Measurements from ENCODE around the gene SRGAP1. TPM values are rescaled to one million over a fixed set of nuclear protein-coding genes. Genes with fewer than 3 reads are reported as not detected.
A peak's percentile ranks its signal among the peaks of the same experiment; 100 is the strongest.

The SRGAP1 gene
- total RNA-seq, 1 donor = 26.1 TPM

DNA sequence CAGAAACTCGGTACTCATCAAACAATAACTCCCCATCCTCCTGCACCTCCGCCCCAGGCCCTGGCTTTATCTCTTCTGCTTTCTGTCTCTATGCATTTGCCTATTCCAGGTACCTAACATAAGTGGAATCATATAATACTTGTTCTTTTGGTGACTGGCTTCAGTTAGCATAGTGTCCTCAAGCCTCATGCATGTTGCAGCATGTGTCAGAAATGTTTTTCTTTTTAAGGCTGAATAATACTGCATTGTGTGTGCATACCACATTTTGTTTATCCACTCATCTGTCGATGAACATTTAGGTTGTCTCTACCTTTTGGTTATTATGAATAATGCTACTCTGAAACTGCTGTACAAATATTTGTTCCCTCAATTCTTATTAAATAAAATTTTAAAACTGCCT is 260.5 kb downstream of the SRGAP1 start:
- TF ChIP-seq, protein P1, sequence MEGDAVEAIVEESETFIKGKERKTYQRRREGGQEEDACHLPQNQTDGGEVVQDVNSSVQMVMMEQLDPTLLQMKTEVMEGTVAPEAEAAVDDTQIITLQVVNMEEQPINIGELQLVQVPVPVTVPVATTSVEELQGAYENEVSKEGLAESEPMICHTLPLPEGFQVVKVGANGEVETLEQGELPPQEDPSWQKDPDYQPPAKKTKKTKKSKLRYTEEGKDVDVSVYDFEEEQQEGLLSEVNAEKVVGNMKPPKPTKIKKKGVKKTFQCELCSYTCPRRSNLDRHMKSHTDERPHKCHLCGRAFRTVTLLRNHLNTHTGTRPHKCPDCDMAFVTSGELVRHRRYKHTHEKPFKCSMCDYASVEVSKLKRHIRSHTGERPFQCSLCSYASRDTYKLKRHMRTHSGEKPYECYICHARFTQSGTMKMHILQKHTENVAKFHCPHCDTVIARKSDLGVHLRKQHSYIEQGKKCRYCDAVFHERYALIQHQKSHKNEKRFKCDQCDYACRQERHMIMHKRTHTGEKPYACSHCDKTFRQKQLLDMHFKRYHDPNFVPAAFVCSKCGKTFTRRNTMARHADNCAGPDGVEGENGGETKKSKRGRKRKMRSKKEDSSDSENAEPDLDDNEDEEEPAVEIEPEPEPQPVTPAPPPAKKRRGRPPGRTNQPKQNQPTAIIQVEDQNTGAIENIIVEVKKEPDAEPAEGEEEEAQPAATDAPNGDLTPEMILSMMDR (IDR thresholded peaks at IDR 0.05; ENCODE audit: extremely low read depth, low read depth, low read length) = no peak
- peaks cover 48% of the 10 kb centered on the region for H3K4me1 ChIP-seq (ENCODE audit: insufficient read depth, low read length)

DNA sequence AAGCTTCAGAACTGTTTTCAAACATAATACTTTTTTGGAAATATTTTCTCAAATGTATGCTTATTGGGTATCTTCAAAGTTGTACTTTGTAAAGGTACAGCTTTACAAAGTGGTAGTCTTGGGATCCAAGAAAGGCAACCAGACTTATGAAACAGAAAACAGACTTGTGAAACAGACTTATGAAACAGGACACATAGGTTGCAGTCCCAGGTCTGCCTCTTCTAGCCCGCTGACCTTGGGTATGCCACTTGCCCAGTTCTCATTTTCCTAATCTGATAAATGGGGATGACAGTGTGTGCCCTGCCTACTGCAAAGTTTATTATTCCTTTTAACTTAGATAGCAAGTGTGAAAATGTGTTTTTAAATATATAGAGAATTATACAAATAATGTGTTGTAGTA is 263.3 kb downstream of the SRGAP1 start:
- Histone ChIP-seq H3K4me2 (ENCODE audit: insufficient read depth, low read length) (no peak overlapping the region), H4K20me1 (ENCODE audit: insufficient read depth, low read length) (no peaks in the 10 kb centered on the region), H3K4me1 (ENCODE audit: insufficient read depth, low read length) (peaks cover 29% of the 10 kb centered on the region), H3K36me3 (ENCODE audit: insufficient read depth, low read length) (peaks cover 21% of the 10 kb centered on the region), H3K27me3 (ENCODE audit: insufficient read depth, low read length) (no peaks in the 10 kb centered on the region), H2AFZ (ENCODE audit: low read length) (no peak overlapping the region), H3K27ac (ENCODE audit: low read depth, low read length) (no peak overlapping the region), H3K79me2 (ENCODE audit: insufficient read depth, low read length) (no peaks in the 10 kb centered on the region), H3K9me3 (ENCODE audit: low read depth, low read length) (no peaks in the 10 kb centered on the region), H3K4me3 (ENCODE audit: insufficient read depth, low read length) (no peak overlapping the region)
- TF ChIP-seq, protein P1 (IDR thresholded peaks at IDR 0.05; ENCODE audit: extremely low read depth, low read depth, low read length) = no peak
- no peak for DNase-seq (ENCODE audit: insufficient read length, low spot score, missing footprints)

More for the DNA sequence above, 260.5 kb downstream of the SRGAP1 start:
- Histone ChIP-seq H3K79me2 (ENCODE audit: insufficient read depth, low read length) (no peaks in the 10 kb centered on the region), H2AFZ (ENCODE audit: low read length) (no peak overlapping the region), H3K36me3 (ENCODE audit: insufficient read depth, low read length) (peaks cover 5% of the 10 kb centered on the region), H3K4me3 (ENCODE audit: insufficient read depth, low read length) (no peak overlapping the region), H3K9me3 (ENCODE audit: low read depth, low read length) (no peaks in the 10 kb centered on the region), H3K27me3 (ENCODE audit: insufficient read depth, low read length) (no peaks in the 10 kb centered on the region), H3K27ac (ENCODE audit: low read depth, low read length) (no peak overlapping the region), H3K4me2 (ENCODE audit: insufficient read depth, low read length) (no peak overlapping the region), H4K20me1 (ENCODE audit: insufficient read depth, low read length) (peaks cover 3% of the 10 kb centered on the region)
- DNase-seq (ENCODE audit: insufficient read length, low spot score, missing footprints) = no peak

DNA sequence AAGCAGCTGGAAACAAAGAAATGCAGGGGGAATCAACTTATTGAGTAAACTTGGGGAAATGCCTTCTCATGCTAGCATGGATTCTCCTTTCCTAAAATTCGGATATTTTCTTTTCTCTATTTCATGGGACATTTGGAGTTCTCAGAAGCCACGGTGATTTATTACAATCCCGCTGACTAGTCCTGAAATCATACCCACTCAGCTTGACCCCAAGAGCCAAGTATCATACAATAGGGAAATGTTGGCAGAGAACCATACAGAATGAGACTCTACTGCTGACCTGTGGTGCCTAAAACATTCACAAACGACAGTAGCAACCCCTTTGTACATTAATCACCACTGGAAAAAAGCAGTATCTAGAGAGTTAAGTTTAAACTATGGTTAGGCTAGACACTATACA is 265.2 kb downstream of the SRGAP1 start:
- no peak for DNase-seq (ENCODE audit: insufficient read length, low spot score, missing footprints)

DNA sequence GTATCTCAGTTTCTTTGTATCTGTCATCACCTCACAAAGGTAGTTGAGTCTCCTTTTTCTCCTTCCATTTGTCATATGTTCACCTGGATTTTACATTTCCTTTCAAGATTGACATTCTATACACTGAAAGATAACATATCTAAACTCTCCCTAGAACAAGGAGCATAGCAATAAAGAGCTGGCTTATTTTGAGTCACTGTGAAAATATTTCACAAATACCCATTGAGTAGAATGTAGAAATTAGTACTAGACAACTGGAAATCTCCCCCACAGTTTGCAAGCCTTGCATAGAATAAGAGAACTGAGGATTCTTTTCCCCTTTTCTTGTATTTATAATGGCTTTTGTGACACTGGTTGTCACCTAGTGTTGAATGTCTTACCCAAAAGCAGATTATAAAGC is 266.4 kb downstream of the SRGAP1 start:
- peak; percentile 14 for DNase-seq (ENCODE audit: insufficient read length, low spot score, missing footprints)
- peaks cover 31% of the 10 kb centered on the region for H3K36me3 ChIP-seq (ENCODE audit: insufficient read depth, low read length)
- H3K27me3 ChIP-seq (ENCODE audit: insufficient read depth, low read length) = no peaks in the 10 kb centered on the region
- TF ChIP-seq, protein P1 (IDR thresholded peaks at IDR 0.05; ENCODE audit: extremely low read depth, low read depth, low read length) = no peak
- H3K4me2 ChIP-seq (ENCODE audit: insufficient read depth, low read length) = no peak overlapping the region
- H2AFZ ChIP-seq (ENCODE audit: low read length) = no peak overlapping the region
- H3K9me3 ChIP-seq (ENCODE audit: low read depth, low read length) = no peaks in the 10 kb centered on the region
- H3K4me1 ChIP-seq (ENCODE audit: insufficient read depth, low read length) = peaks cover 13% of the 10 kb centered on the region
- H4K20me1 ChIP-seq (ENCODE audit: insufficient read depth, low read length) = no peaks in the 10 kb centered on the region
- H3K27ac ChIP-seq (ENCODE audit: low read depth, low read length) = no peak overlapping the region
- H3K79me2 ChIP-seq (ENCODE audit: insufficient read depth, low read length) = no peaks in the 10 kb centered on the region
- no peak overlapping the region for H3K4me3 ChIP-seq (ENCODE audit: insufficient read depth, low read length)

More for the DNA sequence above, 265.2 kb downstream of the SRGAP1 start:
- TF ChIP-seq, protein P1 (IDR thresholded peaks at IDR 0.05; ENCODE audit: extremely low read depth, low read depth, low read length) = no peak
- H3K9me3 ChIP-seq (ENCODE audit: low read depth, low read length) = no peaks in the 10 kb centered on the region
- no peaks in the 10 kb centered on the region for H3K79me2 ChIP-seq (ENCODE audit: insufficient read depth, low read length)
- H3K4me3 ChIP-seq (ENCODE audit: insufficient read depth, low read length) = no peak overlapping the region
- H3K27ac ChIP-seq (ENCODE audit: low read depth, low read length) = no peak overlapping the region
- H3K27me3 ChIP-seq (ENCODE audit: insufficient read depth, low read length) = no peaks in the 10 kb centered on the region
- H3K4me2 ChIP-seq (ENCODE audit: insufficient read depth, low read length) = no peak overlapping the region
- peaks cover 22% of the 10 kb centered on the region for H3K36me3 ChIP-seq (ENCODE audit: insufficient read depth, low read length)
- no peaks in the 10 kb centered on the region for H4K20me1 ChIP-seq (ENCODE audit: insufficient read depth, low read length)
- no peak overlapping the region for H2AFZ ChIP-seq (ENCODE audit: low read length)
- peaks cover 13% of the 10 kb centered on the region for H3K4me1 ChIP-seq (ENCODE audit: insufficient read depth, low read length)
